IPS-18a (cell line): ENCODE measurements around the gene DPP6.

Experiments
- H3K27ac ChIP-seq: one replicate; pipeline ENCODE4 v1.5.1; 2013; ENCODE audit warnings: low read length
- H3K27me3 ChIP-seq: one replicate; pipeline ENCODE4 v1.6.1; 2013; ENCODE audit warnings: mild to moderate bottlenecking, low read length; ENCODE audit not compliant: control insufficient read depth, insufficient read depth
- H3K36me3 ChIP-seq: one replicate; pipeline ENCODE4 v1.6.1; 2013; ENCODE audit warnings: low read depth, low read length; ENCODE audit not compliant: control insufficient read depth
- H3K4me1 ChIP-seq: one replicate; pipeline ENCODE4 v1.6.1; 2013; ENCODE audit warnings: low read depth, low read length; ENCODE audit not compliant: control insufficient read depth
- H3K4me3 ChIP-seq: one replicate; pipeline ENCODE4 v1.5.1; 2013; ENCODE audit warnings: low read length
- H3K9ac ChIP-seq: one replicate; pipeline ENCODE4 v1.6.1; 2013; ENCODE audit warnings: mild to moderate bottlenecking, low read length, moderate library complexity
- H3K9me3 ChIP-seq: one replicate; pipeline ENCODE4 v1.6.1; 2013; ENCODE audit warnings: low read depth, low read length; ENCODE audit not compliant: control insufficient read depth

Gene DPP6

DNA sequence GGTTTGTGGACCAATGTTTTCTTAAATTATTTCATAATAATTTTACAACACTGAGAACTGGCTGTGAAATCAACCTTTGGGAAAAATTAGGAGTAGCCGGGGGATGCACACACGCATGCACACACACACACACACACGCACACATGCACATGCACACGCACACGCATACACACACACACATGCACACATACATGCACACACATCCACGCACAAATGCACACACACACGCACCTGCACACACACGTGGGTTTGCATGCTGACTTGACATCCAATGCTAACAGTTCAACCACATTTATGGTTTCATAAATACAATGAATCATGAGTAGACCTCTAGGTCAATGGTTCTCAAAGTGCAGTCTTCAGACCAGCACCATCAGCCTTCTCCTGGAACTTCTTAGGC, 354.1 kb downstream of the DPP6 start:
- no peaks in the 10 kb centered on the region for H3K4me1 ChIP-seq
- no peaks in the 10 kb centered on the region for H3K27me3 ChIP-seq
- no peaks in the 10 kb centered on the region for H3K36me3 ChIP-seq
- no peak overlapping the region for H3K9ac ChIP-seq
- no peak overlapping the region for H3K27ac ChIP-seq
- no peaks in the 10 kb centered on the region for H3K9me3 ChIP-seq
- H3K4me3 ChIP-seq: no peak overlapping the region

DNA sequence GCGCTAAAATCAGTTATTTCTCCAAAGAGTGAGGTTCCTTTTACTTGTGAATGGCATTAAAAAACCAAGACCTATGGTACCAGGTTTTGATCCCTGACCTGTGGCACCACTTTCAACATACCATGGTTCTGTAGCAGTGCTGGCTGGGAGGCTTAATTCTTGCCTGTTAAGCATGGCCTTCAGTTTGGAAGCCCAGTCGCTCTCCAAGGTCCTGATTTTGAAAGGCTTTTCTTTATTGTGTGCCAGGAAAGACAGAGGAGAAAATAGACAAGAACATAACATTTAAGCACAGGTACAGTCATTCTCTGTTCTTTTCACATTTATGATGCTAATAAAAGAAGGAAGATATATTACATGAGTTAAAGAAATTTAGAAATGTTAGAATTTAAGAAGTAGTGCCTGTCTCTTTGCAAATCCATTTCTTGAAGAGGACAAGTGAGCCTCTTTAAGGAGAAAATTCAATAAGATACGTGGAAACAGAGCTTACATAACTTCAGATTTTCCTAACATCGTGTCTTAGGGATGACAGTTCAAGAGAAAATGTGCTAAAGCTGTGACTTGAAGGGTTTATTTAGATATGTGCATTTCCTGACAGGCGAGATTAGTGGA, 357.6 kb downstream of the DPP6 start:
- H3K27me3 ChIP-seq: no peaks in the 10 kb centered on the region
- no peaks in the 10 kb centered on the region for H3K36me3 ChIP-seq
- no peaks in the 10 kb centered on the region for H3K4me1 ChIP-seq
- no peak overlapping the region for H3K27ac ChIP-seq
- H3K9ac ChIP-seq: no peak overlapping the region
- H3K4me3 ChIP-seq: no peak overlapping the region
- no peaks in the 10 kb centered on the region for H3K9me3 ChIP-seq

DNA sequence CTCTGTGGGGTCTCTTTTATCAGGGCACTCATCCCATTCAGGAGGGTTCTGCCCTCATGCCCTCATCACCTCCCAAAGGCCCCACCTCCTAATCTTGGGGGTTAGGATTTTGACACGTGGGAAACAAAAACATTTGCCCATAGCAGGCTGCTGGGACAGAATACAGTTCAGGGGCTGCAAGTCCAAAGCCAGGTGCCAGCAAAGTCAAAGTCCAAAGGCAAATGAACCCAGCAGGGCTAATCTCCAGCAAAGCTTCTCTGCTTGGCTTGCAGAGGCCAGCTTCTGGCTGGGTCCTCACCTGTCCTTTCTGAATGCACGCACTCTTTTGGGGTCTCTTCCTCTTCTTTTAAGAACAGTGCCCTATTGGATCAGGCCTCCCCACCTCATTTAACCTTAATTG, 359.9 kb downstream of the DPP6 start:
- H3K9ac ChIP-seq: no peak overlapping the region
- H3K4me1 ChIP-seq: peaks cover 6% of the 10 kb centered on the region
- H3K27ac ChIP-seq: no peak overlapping the region
- H3K4me3 ChIP-seq: no peak overlapping the region
- H3K36me3 ChIP-seq: no peaks in the 10 kb centered on the region
- H3K27me3 ChIP-seq: no peaks in the 10 kb centered on the region
- no peaks in the 10 kb centered on the region for H3K9me3 ChIP-seq

DNA sequence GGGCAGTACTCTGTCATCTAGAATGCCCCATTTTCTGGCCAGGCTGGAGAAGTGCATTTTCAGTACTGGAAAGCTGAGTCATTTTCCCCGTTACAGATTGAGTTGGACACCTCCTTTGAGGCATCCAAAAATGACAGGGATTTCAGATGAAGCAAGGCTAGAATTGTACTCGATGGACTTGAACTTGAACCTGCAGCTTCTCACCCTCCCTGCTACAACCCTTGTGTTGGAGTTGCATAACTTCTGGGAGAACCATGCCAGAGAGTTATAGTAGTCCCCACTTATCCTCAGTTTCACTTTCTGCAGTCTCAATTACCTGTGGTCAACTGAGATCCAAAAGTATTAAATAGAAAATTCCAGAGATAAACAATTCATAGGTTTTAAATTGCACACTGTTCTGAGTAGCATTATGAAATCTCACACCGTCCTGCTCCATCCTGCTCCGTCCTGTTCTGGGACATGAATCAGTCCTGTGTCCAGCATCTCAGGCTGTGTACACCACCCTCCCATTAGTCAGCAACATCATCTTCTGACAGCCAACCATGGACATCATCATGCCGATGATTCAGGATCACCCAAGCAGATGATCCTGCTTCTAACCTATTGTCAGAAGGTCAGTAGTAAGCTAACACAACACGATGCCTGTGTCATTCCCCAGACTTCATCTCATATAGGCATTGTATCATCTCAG, 363.7 kb downstream of the DPP6 start:
- Histone ChIP-seq H3K4me3 (no peak overlapping the region), H3K9ac (no peak overlapping the region), H3K4me1 (peaks cover 7% of the 10 kb centered on the region), H3K27me3 (no peaks in the 10 kb centered on the region), H3K27ac (no peak overlapping the region), H3K9me3 (no peaks in the 10 kb centered on the region), H3K36me3 (no peaks in the 10 kb centered on the region)

DNA sequence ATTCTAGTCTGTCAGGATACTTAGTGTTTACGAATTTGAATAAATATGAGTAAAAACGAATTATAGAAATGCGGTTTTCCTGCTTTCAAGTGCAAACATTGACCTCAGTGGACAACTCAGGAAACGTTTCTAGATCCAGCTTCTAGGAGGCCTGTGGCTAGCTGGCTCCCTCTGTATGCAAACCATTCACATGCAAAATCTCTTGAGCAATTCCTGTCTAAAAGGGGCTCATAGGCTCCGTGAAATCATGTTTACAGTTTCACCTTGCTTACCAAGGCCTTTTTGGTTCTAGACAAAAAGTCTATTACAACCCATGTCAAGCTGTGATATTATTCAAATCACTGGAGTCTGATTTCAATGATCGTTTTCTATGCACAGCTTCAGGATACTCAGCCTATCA, 364.5 kb downstream of the DPP6 start:
- Histone ChIP-seq H3K9me3 (no peaks in the 10 kb centered on the region), H3K36me3 (no peaks in the 10 kb centered on the region), H3K27me3 (no peaks in the 10 kb centered on the region), H3K4me3 (no peak overlapping the region), H3K27ac (no peak overlapping the region), H3K9ac (no peak overlapping the region), H3K4me1 (peaks cover 7% of the 10 kb centered on the region)

DNA sequence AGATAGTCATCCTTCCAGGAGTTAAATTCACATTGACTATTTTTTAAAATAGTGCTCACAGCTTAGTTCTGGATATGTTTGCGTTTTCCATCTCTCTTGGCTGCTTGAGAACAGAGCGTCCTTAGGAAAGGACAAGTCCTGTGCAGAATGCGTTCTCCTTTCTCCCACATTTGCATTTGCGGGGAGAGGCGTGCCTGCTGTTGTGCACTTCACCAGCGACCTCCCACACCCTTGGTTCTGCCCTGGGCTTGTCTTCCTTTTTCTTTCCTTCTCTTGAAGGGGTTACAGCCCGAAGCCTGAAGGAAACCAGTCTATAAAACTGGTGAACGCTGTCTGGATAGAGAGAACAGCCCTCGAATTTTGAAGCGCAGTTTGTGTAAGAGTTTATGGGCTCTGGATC, 367.1 kb downstream of the DPP6 start:
- Histone ChIP-seq H3K36me3 (no peaks in the 10 kb centered on the region), H3K4me1 (peaks cover 7% of the 10 kb centered on the region), H3K27ac (no peak overlapping the region), H3K27me3 (no peaks in the 10 kb centered on the region), H3K4me3 (no peak overlapping the region), H3K9ac (no peak overlapping the region), H3K9me3 (no peaks in the 10 kb centered on the region)

DNA sequence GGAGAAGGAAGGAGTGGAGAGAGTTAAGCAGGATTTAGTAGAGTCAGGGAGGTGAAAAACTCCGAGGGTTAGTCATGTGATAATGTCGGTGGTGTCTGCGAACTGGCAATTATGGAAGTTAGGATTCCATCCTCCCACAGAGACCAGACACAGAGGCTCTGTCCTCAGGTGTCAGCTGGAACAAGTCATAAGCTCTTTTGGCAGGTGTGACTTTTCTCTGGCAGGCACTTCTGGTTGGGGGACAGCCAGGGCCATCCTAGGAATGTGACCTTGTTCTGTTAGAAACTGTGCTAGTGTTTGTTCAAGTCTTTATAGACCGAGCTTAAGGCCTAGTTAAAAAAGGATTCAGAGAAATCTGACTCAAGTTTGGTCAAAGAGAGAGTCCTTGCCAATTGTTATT, 371.0 kb downstream of the DPP6 start:
- Histone ChIP-seq H3K9ac (no peak overlapping the region), H3K9me3 (no peaks in the 10 kb centered on the region), H3K36me3 (no peaks in the 10 kb centered on the region), H3K4me1 (no peaks in the 10 kb centered on the region), H3K4me3 (no peak overlapping the region), H3K27me3 (no peaks in the 10 kb centered on the region), H3K27ac (no peak overlapping the region)

DNA sequence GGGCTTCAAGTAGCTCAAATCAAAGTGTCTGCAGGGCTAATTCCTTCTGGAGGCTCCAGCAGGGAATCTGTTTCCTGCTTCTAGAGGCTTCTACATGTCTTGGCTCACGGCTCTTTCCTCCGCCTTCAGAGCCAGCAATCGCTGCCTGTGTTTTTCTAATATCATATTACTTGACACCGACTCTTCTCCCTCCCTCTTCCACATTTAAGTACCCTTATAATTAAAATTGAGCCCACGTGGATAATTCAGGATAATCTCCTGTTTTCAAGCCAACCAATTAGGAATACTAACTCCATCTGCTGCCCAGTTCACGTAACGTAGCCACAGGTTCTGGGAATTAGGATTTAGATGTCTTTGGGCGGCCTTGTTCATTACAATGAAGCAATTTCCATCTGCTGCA, 372.2 kb downstream of the DPP6 start:
- Histone ChIP-seq H3K9ac (no peak overlapping the region), H3K4me1 (no peaks in the 10 kb centered on the region), H3K36me3 (no peaks in the 10 kb centered on the region), H3K27ac (no peak overlapping the region), H3K27me3 (no peaks in the 10 kb centered on the region), H3K4me3 (no peak overlapping the region), H3K9me3 (no peaks in the 10 kb centered on the region)

DNA sequence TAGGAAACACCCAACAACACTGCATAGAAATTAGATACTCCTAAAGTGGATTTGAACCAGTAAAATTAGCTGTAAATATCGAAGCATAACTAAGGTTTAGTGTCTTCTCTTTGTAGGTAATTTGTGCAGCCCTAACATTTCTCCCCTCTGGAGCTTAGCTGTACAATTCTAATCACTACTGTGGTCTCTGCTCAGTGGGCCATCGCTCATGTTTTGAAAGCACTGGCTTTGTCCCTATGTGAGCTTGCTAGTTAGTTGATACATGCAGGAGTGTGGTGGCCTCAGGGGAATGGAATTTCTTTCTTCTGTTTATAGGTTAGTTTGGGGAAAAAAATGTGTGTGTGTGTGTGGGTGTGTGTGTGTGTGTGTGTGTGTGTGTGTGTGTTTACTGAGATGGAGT, 373.1 kb downstream of the DPP6 start:
- Histone ChIP-seq H3K9ac (no peak overlapping the region), H3K9me3 (no peaks in the 10 kb centered on the region), H3K27ac (no peak overlapping the region), H3K27me3 (no peaks in the 10 kb centered on the region), H3K4me1 (no peaks in the 10 kb centered on the region), H3K4me3 (no peak overlapping the region), H3K36me3 (no peaks in the 10 kb centered on the region)

DNA sequence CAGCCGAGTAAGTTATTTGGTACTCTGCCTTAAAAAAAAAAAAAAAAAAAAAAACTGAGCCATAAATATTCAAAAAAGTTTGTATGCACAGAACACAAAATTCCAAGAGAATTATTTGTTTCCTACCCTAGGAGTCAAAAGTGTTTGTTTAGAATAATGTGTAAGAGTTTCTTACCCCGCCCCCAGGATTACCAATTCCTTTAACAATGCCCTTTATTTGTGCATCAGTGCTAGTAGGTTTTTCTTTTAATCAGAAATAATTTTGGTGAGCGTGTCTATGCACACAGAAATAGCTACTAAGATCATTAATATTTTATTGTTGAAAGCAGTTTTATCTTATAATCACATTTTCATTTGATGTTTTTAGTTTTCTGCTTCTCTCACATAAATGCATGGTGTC, 374.6 kb downstream of the DPP6 start:
- no peaks in the 10 kb centered on the region for H3K36me3 ChIP-seq
- H3K4me1 ChIP-seq: no peaks in the 10 kb centered on the region
- no peak overlapping the region for H3K9ac ChIP-seq
- H3K27me3 ChIP-seq: no peaks in the 10 kb centered on the region
- no peak overlapping the region for H3K4me3 ChIP-seq
- H3K9me3 ChIP-seq: no peaks in the 10 kb centered on the region
- H3K27ac ChIP-seq: no peak overlapping the region

DNA sequence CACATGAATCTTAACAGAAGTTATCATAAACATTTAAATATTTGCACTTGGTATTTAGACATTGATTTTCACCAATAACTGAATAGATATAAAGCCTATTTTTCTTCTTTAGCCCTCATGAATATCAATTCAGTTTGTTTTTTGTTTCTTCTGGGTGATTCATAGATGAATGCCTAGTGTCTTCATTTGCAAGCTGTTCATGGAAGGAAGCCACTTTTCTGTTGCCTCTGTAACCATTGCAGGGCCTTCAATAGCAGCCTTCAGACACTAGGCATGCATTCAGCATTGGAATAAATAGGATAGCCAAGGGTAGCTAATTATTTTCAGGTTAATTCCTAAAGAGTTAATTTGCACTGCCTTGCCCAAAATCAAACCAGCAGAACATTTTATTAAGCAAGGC, 375.3 kb downstream of the DPP6 start:
- Histone ChIP-seq H3K36me3 (no peaks in the 10 kb centered on the region), H3K9ac (no peak overlapping the region), H3K27ac (no peak overlapping the region), H3K27me3 (no peaks in the 10 kb centered on the region), H3K4me1 (no peaks in the 10 kb centered on the region), H3K4me3 (no peak overlapping the region), H3K9me3 (no peaks in the 10 kb centered on the region)

DNA sequence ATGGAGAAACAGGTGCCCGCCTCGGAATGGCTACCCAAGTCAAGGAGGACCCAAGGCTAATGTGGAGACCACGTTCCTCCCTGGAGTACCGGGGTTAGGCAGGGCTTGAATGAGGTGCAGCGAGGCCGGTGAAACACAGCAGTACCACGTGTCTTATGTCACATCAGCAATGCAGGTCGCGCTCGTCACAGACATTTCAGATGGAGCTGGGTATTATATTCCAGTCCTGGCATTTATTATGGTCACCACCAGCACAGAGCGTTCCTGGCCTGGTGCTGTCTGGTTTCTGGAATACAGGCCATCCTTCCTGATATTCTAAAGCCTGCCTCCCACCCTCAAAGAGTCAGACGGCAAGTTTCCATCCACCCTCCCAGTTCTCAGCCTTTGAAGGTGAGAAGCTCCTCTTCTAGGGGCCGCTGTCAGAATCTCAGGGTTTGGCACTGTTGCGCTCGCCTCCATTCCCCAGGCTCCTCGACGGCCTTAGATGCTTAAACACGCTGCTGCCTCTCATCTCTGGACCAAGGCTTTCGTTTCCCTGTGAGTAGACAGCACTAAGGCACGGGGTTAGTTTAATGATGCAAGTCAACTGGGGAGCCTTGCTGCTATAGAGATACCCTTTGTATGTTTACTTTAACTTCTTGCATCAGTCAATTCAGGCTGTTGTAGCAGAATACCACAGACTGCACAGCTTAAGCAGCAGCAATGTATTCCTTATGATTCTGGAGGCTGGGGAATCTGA, 377.6 kb downstream of the DPP6 start:
- no peaks in the 10 kb centered on the region for H3K4me1 ChIP-seq
- H3K9ac ChIP-seq: no peak overlapping the region
- no peak overlapping the region for H3K27ac ChIP-seq

More for the DNA sequence above, 377.6 kb downstream of the DPP6 start:
- Histone ChIP-seq H3K9me3 (no peaks in the 10 kb centered on the region), H3K36me3 (no peaks in the 10 kb centered on the region), H3K4me3 (no peak overlapping the region), H3K27me3 (no peaks in the 10 kb centered on the region)
